Esophagus squamous epithelium (tissue), 5 donors: ENCODE measurements around the gene ZSCAN16. TPM values are rescaled to one million over a fixed set of nuclear protein-coding genes. Genes with fewer than 3 reads are reported as not detected.
"Not testable (repeated sequence)": the region's sequence is repeated elsewhere in the genome, so short reads cannot be mapped to it uniquely, and the experiment has no call there.

Experiments used
- DNase-seq: peaks from one replicate; lab custom pipeline; 2025; lab: John Stamatoyannopoulos, UW
- H3K27ac ChIP-seq, 4 donors: fragments of 200-600 bp; sonication (generic); one replicate each; pipeline ENCODE4 v1.5.1; 2016 to 2019; ENCODE audit warnings: mild to moderate bottlenecking in 1 of 4
- H3K27me3 ChIP-seq, 4 donors: fragments of 200-600 bp; sonication (generic); 1 replicate in 3 of 4; 2 replicates in 1 of 4; pipeline versions ENCODE4 v1.5.1 to v1.6.0; 2017 to 2021; ENCODE audit warnings: antibody characterized with exemption in 1 of 4
- H3K36me3 ChIP-seq, 3 donors: fragments of 200-600 bp; sonication (generic); one replicate each; pipeline ENCODE4 v1.5.1; 2016 to 2019
- H3K4me1 ChIP-seq, 3 donors: fragments of 200-600 bp; sonication (generic); one replicate each; pipeline ENCODE4 v1.5.1; 2017 to 2019
- H3K4me3 ChIP-seq, 4 donors: fragments of 200-600 bp; sonication (generic); 1 replicate in 3 of 4; 2 replicates in 1 of 4; pipeline ENCODE4 v1.5.1; 2016 to 2019; ENCODE audit warnings: mild to moderate bottlenecking in 2 of 4, moderate library complexity in 1 of 4
- H3K9me3 ChIP-seq, 3 donors: fragments of 200-600 bp; sonication (generic); one replicate each; pipeline ENCODE4 v1.5.1; 2016 to 2019
- CTCF ChIP-seq, 6 experiments: fragments of 450-650 bp in 4 of 6; fragments of 200-600 bp in 2 of 6; sonication (generic) in 2 of 6; IDR thresholded peaks; one replicate each; pipeline ENCODE4 v1.5.1; 2016 to 2019; ENCODE audit warnings: antibody characterized with exemption in 6 of 6, mild to moderate bottlenecking in 4 of 6, moderate library complexity in 4 of 6
- POLR2A ChIP-seq, 4 donors: fragments of 450-650 bp; IDR thresholded peaks; one replicate each; pipeline ENCODE4 v1.6.1; 2017; ENCODE audit warnings: antibody characterized with exemption in 4 of 4, mild to moderate bottlenecking in 4 of 4, moderate library complexity in 3 of 4
- WGBS, 2 donors: methylation state at CpG; one replicate each; pipeline ENCODE4 v1.1.5; 2018; 5-methylcytosine and 5-hydroxymethylcytosine counted together
- intact Hi-C: fragments of 100-400 bp; cut with DNase I; formaldehyde crosslinking; loops from one replicate; pipeline ENCODE4 v1.15.0; 2022
- total RNA-seq, 4 donors: library from RNA; depleted of rRNA; stranded (reverse); fragments of >200 nt; gene quantifications; one replicate each; pipeline ENCODE4 v1.1.0, GENCODE V29; 2016
- donor health status: DM: yes; HTN: yes; CAD: no.

The ZSCAN16 gene
- 1 to 10 TPM; 2.8 to 4.4 (median 3.6) TPM for total RNA-seq

- intact Hi-C loops: no loop called here
- DNase-seq: peak; percentile 10
These were observed at the start of gene ZSCAN16 for GRCh38 chr6:28124350-28124970. TSS of gene ZSCAN16 (plus strand) at chr6:28124609. CDS start at chr6:28125444, 835 bp downstream.

GRCh38 chr6:28078050-28078449, 46.4 kb upstream of the ZSCAN16 start:
- no peak overlapping the region for H3K4me3 ChIP-seq
- H3K27ac ChIP-seq: no peak overlapping the region
- no peaks in the 10 kb centered on the region for H3K9me3 ChIP-seq
- peaks cover 6 to 17% (median 7%) of the 10 kb centered on the region in 3 donors for H3K4me1 ChIP-seq
- H3K36me3 ChIP-seq: no peaks in the 10 kb centered on the region
- H3K27me3 ChIP-seq: no peaks in the 10 kb centered on the region
- intact Hi-C loops: no loop called here
- no peak for DNase-seq
- no peak for TF ChIP-seq CTCF (IDR thresholded peaks at IDR 0.05)

More at GRCh38 chr6:28124350-28124970, at the start of gene ZSCAN16:
- Histone ChIP-seq H3K27ac (peak within 1 kb of the TSS; percentile 53 to 81 (median 74)), H3K27me3 (no peaks in the 10 kb centered on the region), H3K9me3 (no peaks in the 10 kb centered on the region), H3K36me3 (peaks cover 0 to 53% (median 14%) of the 10 kb centered on the region in 3 donors), H3K4me1 (peaks cover 6 to 25% (median 7%) of the 10 kb centered on the region in 3 donors), H3K4me3 (peak within 1 kb of the TSS; percentile 48 to 71 (median 67))
- 0 to 4% methylated on average over 20 to 25 of the region's 28 CpGs for whole genome bisulfite sequencing, 2 donors
- TF ChIP-seq CTCF (IDR thresholded peaks at IDR 0.05) (no peak), POLR2A (IDR thresholded peaks at IDR 0.05) (no peak)

GRCh38 chr6:28078836-28079235, 45.6 kb upstream of the ZSCAN16 start:
- Histone ChIP-seq H3K9me3 (no peaks in the 10 kb centered on the region), H3K36me3 (no peaks in the 10 kb centered on the region), H3K27me3 (no peaks in the 10 kb centered on the region), H3K4me3 (no peak overlapping the region), H3K4me1 (peaks cover 6 to 17% (median 7%) of the 10 kb centered on the region in 3 donors), H3K27ac (no peak overlapping the region)
- TF ChIP-seq CTCF (IDR thresholded peaks at IDR 0.05) (no peak), POLR2A (IDR thresholded peaks at IDR 0.05) (no peak)
- WGBS, 2 donors: 85 to 92% methylated on average over 6 of the region's 6 CpGs
- no peak for DNase-seq
- intact Hi-C loops: no loop called here

GRCh38 chr6:28080381-28080630, 44.1 kb upstream of the ZSCAN16 start, which contains the start of gene ZNF165:
TSS of gene ZNF165 (plus strand) at chr6:28080568. CDS start at chr6:28085481, 4,913 bp downstream.
- H3K27me3 ChIP-seq, DNase-seq, intact Hi-C loops, H3K36me3 ChIP-seq, H3K9me3 ChIP-seq: not testable (repeated sequence)
- TF ChIP-seq CTCF (IDR thresholded peaks at IDR 0.05): peak in 1 of 6 experiments; percentile 1
- Histone ChIP-seq H3K4me3 (peak within 1 kb of the TSS; percentile 63 to 93 (median 74)), H3K4me1 (peaks cover 6 to 17% (median 7%) of the 10 kb centered on the region in 3 donors), H3K27ac (peak within 1 kb of the TSS; percentile 83 to 94 (median 90))
- whole genome bisulfite sequencing, 2 donors: 1 to 2% methylated on average over 13 to 15 of the region's 15 CpGs

- H3K27ac ChIP-seq: peak overlapping the region; percentile 83 to 94 (median 90)
- no peaks in the 10 kb centered on the region for H3K27me3 ChIP-seq
- WGBS, 2 donors: 1 to 2% methylated on average over 19 to 20 of the region's 46 CpGs
- H3K36me3 ChIP-seq: peaks cover 0 to 7% (median 0%) of the 10 kb centered on the region in 3 donors
- TF ChIP-seq CTCF (IDR thresholded peaks at IDR 0.05): peak in 1 of 6 experiments; percentile 35
- TF ChIP-seq POLR2A (IDR thresholded peaks at IDR 0.05): peak in 3 of 4 donors; percentile 9 to 61 (median 59)
- peaks cover 6 to 17% (median 7%) of the 10 kb centered on the region in 3 donors for H3K4me1 ChIP-seq
- DNase-seq: peak; percentile 62
- H3K4me3 ChIP-seq: peak overlapping the region; percentile 63 to 93 (median 74)
- intact Hi-C loops: no loop called here
- no peaks in the 10 kb centered on the region for H3K9me3 ChIP-seq
These were observed 43.6 kb upstream of the ZSCAN16 start for GRCh38 chr6:28080631-28081485.
